GM12872 (cell line): ENCODE measurements around the gene MEP1A.
A peak's percentile ranks its signal among the peaks of the same experiment; 100 is the strongest.

Source experiments
- TF ChIP-seq, protein P1 (sequence below): IDR thresholded peaks from 3 replicates; pipeline ENCODE4 v1.5.1; 2011; ENCODE audit warnings: low read depth, mild to moderate bottlenecking, low read length, moderate library complexity; ENCODE audit not compliant: insufficient read depth

The MEP1A gene

DNA sequence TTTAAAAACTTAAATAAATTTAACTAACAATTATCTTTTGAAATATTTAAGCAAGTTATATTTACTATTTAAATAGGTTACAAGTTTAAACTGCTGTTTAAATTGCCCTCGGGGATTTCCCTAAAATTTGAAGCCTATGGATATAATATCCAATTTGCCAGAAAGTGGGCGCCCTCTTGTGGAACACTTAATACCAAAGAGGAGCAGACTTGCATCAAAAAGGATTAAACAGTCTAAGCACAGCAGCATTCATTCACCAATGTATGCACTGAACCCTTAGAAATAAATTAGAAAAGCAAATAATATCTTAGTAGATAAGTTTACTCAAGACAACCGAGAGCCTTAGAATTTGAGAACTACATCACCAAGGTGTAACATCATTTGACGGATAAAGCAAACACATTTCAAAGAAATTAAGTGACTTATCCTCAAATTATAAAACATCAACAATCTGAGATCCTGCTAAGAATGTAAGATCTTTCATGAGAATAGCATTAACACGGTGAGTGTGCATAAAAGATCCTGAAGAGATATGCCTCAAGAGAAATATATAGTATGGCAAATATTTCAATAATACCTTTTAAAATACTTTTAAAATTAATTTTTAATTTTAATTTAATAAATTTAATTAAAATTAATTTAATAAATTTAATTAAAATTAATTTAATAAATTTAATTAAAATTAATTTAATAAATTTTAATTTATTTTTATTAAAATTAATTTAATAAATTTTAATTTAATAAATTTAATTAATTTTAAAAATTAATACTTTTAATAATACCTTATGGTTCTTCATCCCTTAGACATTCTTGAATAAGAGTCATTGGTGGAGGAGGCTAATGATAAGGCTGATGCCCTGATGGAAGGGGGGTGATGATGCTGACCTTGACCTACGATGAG, 11.5 kb upstream of the MEP1A start:
- TF ChIP-seq, protein P1, sequence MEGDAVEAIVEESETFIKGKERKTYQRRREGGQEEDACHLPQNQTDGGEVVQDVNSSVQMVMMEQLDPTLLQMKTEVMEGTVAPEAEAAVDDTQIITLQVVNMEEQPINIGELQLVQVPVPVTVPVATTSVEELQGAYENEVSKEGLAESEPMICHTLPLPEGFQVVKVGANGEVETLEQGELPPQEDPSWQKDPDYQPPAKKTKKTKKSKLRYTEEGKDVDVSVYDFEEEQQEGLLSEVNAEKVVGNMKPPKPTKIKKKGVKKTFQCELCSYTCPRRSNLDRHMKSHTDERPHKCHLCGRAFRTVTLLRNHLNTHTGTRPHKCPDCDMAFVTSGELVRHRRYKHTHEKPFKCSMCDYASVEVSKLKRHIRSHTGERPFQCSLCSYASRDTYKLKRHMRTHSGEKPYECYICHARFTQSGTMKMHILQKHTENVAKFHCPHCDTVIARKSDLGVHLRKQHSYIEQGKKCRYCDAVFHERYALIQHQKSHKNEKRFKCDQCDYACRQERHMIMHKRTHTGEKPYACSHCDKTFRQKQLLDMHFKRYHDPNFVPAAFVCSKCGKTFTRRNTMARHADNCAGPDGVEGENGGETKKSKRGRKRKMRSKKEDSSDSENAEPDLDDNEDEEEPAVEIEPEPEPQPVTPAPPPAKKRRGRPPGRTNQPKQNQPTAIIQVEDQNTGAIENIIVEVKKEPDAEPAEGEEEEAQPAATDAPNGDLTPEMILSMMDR: peak; percentile 42; the same call in 2 of the 3 replicates

DNA sequence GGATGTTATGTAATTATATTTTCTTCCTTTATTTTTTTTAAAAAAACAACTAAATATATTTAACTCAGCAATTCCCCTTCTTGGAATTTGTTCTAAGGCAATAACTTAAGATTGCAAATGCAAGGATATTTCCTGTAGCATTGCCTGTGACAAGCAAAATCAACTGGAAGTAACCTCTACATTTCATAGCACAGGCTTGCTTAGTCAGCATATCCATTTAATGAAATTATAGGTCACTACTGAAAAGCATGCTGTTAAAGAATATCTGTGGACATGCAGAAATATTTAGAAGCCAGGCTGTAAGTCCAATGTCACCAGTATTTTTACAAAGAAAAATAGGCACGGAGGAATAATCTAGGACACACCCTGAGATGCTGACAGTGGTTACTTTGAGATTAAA, 8.7 kb upstream of the MEP1A start:
- TF ChIP-seq, protein P1: no peak

- TF ChIP-seq, protein P1: no peak
These were observed 5.2 kb upstream of the MEP1A start for GRCh38 chr6:46787871-46788540.

- TF ChIP-seq, protein P1: no peak
These were observed 4.4 kb upstream of the MEP1A start for GRCh38 chr6:46788791-46789190.

GRCh38 chr6:46789434-46790354, 3.5 kb upstream of the MEP1A start:
- TF ChIP-seq, protein P1: no peak

DNA sequence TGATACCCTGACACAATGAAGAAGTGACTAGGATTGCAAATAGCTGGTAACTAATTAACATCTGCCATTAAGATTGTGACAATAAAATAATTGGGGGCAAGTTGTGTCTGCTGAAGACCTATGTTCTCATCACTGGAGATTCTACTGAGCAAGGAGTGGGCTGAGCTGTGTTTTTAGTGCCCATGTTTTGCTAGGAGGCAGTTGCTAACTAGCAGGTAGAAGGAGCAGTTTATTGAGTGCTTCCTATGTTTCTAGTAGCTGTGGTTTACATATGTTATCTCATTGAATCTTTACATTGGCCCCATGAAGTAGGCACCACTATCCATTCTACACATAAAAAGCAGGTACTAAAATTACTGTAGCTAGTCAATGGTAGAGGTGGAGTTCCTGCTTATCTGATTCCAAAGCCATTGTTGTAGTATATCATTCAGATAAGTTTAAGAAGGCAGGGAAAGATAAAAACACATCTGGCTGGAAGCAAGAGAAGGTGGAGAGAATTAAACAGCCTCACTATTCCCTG, 2.8 kb upstream of the MEP1A start:
- TF ChIP-seq, protein P1: no peak
